Activated naive CD4-positive, alpha-beta T cell treated with anti-CD3 and anti-CD28 coated beads for 36 hours (primary cell): ENCODE data around the gene OPA3. TPM values are rescaled to one million over a fixed set of nuclear protein-coding genes. Genes with fewer than 3 reads are reported as not detected.

Experiments
- CTCF ChIA-PET: fragments of 350-600 bp; sonication (Branson Sonifier 250); formaldehyde crosslinking; loops from one replicate; lab custom pipeline; 2021; ENCODE audit warnings: antibody characterized with exemption; lab: Charles Lee
- DNase-seq: peaks from one replicate; pipeline ENCODE4 v3.0.0-alpha.2; 2020
- H3K27ac Mint-ChIP-seq: one replicate; pipeline ENCODE4 v1.8.0; 2021; ENCODE audit warnings: mild to moderate bottlenecking, mixed read lengths
- H3K27me3 Mint-ChIP-seq: one replicate; pipeline ENCODE4 v1.8.0; 2021; ENCODE audit warnings: low read depth, mixed read lengths
- H3K36me3 Mint-ChIP-seq: one replicate; pipeline ENCODE4 v1.8.0; 2021; ENCODE audit warnings: low read depth, mixed read lengths
- H3K4me1 Mint-ChIP-seq: one replicate; pipeline ENCODE4 v1.8.0; 2021; ENCODE audit warnings: low read depth, mixed read lengths
- H3K4me3 Mint-ChIP-seq: one replicate; pipeline ENCODE4 v1.8.0; 2021; ENCODE audit warnings: mild to moderate bottlenecking, moderate library complexity, mixed read lengths
- H3K9me3 Mint-ChIP-seq: one replicate; pipeline ENCODE4 v1.8.0; 2021; ENCODE audit warnings: mixed read lengths
- intact Hi-C: fragments of 100-400 bp; cut with micrococcal nuclease; formaldehyde crosslinking; loops from one replicate; pipeline ENCODE4 v1.15.1; 2023
- total RNA-seq, 2 experiments: library from RNA; stranded (reverse); gene quantifications; one replicate each; pipeline ENCODE4 v1.2.3, GENCODE V29; 2021

OPA3 gene
- total RNA-seq, 2 experiments from 2014 or later, result 12.4 to 12.7 TPM

GRCh38 chr19:45526971-45527370, 57.6 kb downstream of the OPA3 start:
- no peak overlapping the region for H3K27ac Mint-ChIP-seq
- CTCF ChIA-PET, result interaction anchor here (1.0 to 2.8 kb wide), 2 partner anchors 31 to 166 kb away, joined by 4 to 7 read pairs; partner anchors contain the start of gene QPCTL
- intact Hi-C loops, result no loop called here

GRCh38 chr19:45526143-45526542, 58.5 kb downstream of the OPA3 start:
- intact Hi-C loops, result no loop called here
- CTCF ChIA-PET, result interaction anchor here (2.8 kb wide), 1 partner anchor 32 kb away, joined by 7 read pairs; no protein-coding TSS in a partner anchor
- peaks cover 23% of the 10 kb centered on the region for H3K4me1 Mint-ChIP-seq
- peaks cover 20% of the 10 kb centered on the region for H3K36me3 Mint-ChIP-seq
- H3K27me3 Mint-ChIP-seq, result no peaks in the 10 kb centered on the region
- H3K27ac Mint-ChIP-seq, result peak overlapping the region; percentile 68
- DNase-seq, result no peak
- peaks cover under 1% of the 10 kb centered on the region for H3K9me3 Mint-ChIP-seq
- H3K4me3 Mint-ChIP-seq, result no peak overlapping the region

More at GRCh38 chr19:45526971-45527370, 57.6 kb downstream of the OPA3 start:
- Mint-ChIP-seq H3K9me3 (peaks cover 8% of the 10 kb centered on the region), H3K36me3 (peaks cover 20% of the 10 kb centered on the region), H3K4me1 (peaks cover 23% of the 10 kb centered on the region), H3K4me3 (no peak overlapping the region), H3K27me3 (no peaks in the 10 kb centered on the region)
- DNase-seq, result no peak

- H3K27ac Mint-ChIP-seq, result no peak overlapping the region
- H3K27me3 Mint-ChIP-seq, result no peaks in the 10 kb centered on the region
- no peak for DNase-seq
- CTCF ChIA-PET, result interaction anchor here (1.2 to 2.8 kb wide), 2 partner anchors 33 to 118 kb away, joined by 7 read pairs; no protein-coding TSS in a partner anchor
- no peaks in the 10 kb centered on the region for H3K9me3 Mint-ChIP-seq
- intact Hi-C loops, result no loop called here
- peaks cover 20% of the 10 kb centered on the region for H3K36me3 Mint-ChIP-seq
- H3K4me3 Mint-ChIP-seq, result no peak overlapping the region
- peaks cover 23% of the 10 kb centered on the region for H3K4me1 Mint-ChIP-seq
These were observed 60.0 kb downstream of the OPA3 start for GRCh38 chr19:45524575-45525129.

GRCh38 chr19:45523642-45524256, 60.9 kb downstream of the OPA3 start:
- intact Hi-C loops, result loop anchor here (1.0 kb wide), 6 partner anchors 16 to 169 kb away; partner anchors contain the start of genes QPCTL and VASP
- Mint-ChIP-seq H3K4me3 (no peak overlapping the region), H3K27me3 (no peaks in the 10 kb centered on the region), H3K9me3 (no peaks in the 10 kb centered on the region), H3K36me3 (peaks cover 20% of the 10 kb centered on the region), H3K4me1 (peaks cover 18% of the 10 kb centered on the region), H3K27ac (peak overlapping the region; percentile 55)
- peak; percentile 82 for DNase-seq
- CTCF ChIA-PET, result interaction anchor here (1.2 to 2.8 kb wide), 2 partner anchors 34 to 119 kb away, joined by 7 read pairs; no protein-coding TSS in a partner anchor

- H3K9me3 Mint-ChIP-seq, result no peaks in the 10 kb centered on the region
- H3K27me3 Mint-ChIP-seq, result no peaks in the 10 kb centered on the region
- peaks cover 29% of the 10 kb centered on the region for H3K36me3 Mint-ChIP-seq
- peak overlapping the region; percentile 68 for H3K27ac Mint-ChIP-seq
- H3K4me1 Mint-ChIP-seq, result peaks cover 11% of the 10 kb centered on the region
- CTCF ChIA-PET, result no interaction called here
- intact Hi-C loops, result no loop called here
- no peak for DNase-seq
- no peak overlapping the region for H3K4me3 Mint-ChIP-seq
These were observed 62.3 kb downstream of the OPA3 start for GRCh38 chr19:45522010-45522941.

- Mint-ChIP-seq H3K27me3 (no peaks in the 10 kb centered on the region), H3K27ac (peak overlapping the region; percentile 63), H3K9me3 (no peaks in the 10 kb centered on the region), H3K36me3 (peaks cover 14% of the 10 kb centered on the region), H3K4me1 (peaks cover 26% of the 10 kb centered on the region), H3K4me3 (no peak overlapping the region)
- intact Hi-C loops, result no loop called here
- CTCF ChIA-PET, result no interaction called here
- no peak for DNase-seq
These were observed 66.2 kb downstream of the OPA3 start for GRCh38 chr19:45518469-45518826.

GRCh38 chr19:45517641-45518468, 66.7 kb downstream of the OPA3 start:
- DNase-seq, result no peak
- Mint-ChIP-seq H3K9me3 (no peaks in the 10 kb centered on the region), H3K36me3 (peaks cover 15% of the 10 kb centered on the region), H3K4me1 (peaks cover 26% of the 10 kb centered on the region), H3K27ac (peak overlapping the region; percentile 63), H3K4me3 (no peak overlapping the region), H3K27me3 (no peaks in the 10 kb centered on the region)
- intact Hi-C loops, result no loop called here
- CTCF ChIA-PET, result no interaction called here

- no peak for DNase-seq
- Mint-ChIP-seq H3K27ac (no peak overlapping the region), H3K4me3 (no peak overlapping the region), H3K4me1 (peaks cover 29% of the 10 kb centered on the region), H3K36me3 (peaks cover 16% of the 10 kb centered on the region), H3K27me3 (no peaks in the 10 kb centered on the region), H3K9me3 (no peaks in the 10 kb centered on the region)
- intact Hi-C loops, result no loop called here
- CTCF ChIA-PET, result interaction anchor here (0.7 kb wide), 1 partner anchor 41 kb away, joined by 4 read pairs; no protein-coding TSS in a partner anchor
These were observed 67.4 kb downstream of the OPA3 start for GRCh38 chr19:45517238-45517637.

- peaks cover 39% of the 10 kb centered on the region for H3K4me1 Mint-ChIP-seq
- no peaks in the 10 kb centered on the region for H3K9me3 Mint-ChIP-seq
- peaks cover 16% of the 10 kb centered on the region for H3K36me3 Mint-ChIP-seq
- DNase-seq, result no peak
- no peak overlapping the region for H3K4me3 Mint-ChIP-seq
- peak overlapping the region; percentile 97 for H3K27ac Mint-ChIP-seq
- no peaks in the 10 kb centered on the region for H3K27me3 Mint-ChIP-seq
- intact Hi-C loops, result loop anchor here (1.0 kb wide), 1 partner anchor 9 kb away; the partner anchor contains the start of gene VASP
- CTCF ChIA-PET, result interaction anchor here (1.6 to 2.2 kb wide), 3 partner anchors 10 to 125 kb away, joined by 5 to 8 read pairs (median 7); no protein-coding TSS in a partner anchor
These were observed 68.7 kb downstream of the OPA3 start for GRCh38 chr19:45515807-45516401.

- peak; percentile 64 for DNase-seq
- intact Hi-C loops, result loop anchor here (1.0 kb wide), 1 partner anchor 8 kb away; the partner anchor contains the start of gene VASP
- H3K4me1 Mint-ChIP-seq, result peaks cover 47% of the 10 kb centered on the region
- no peaks in the 10 kb centered on the region for H3K27me3 Mint-ChIP-seq
- peak overlapping the region; percentile 97 for H3K27ac Mint-ChIP-seq
- H3K36me3 Mint-ChIP-seq, result peaks cover 16% of the 10 kb centered on the region
- CTCF ChIA-PET, result interaction anchor here (1.6 to 2.2 kb wide), 3 partner anchors 10 to 126 kb away, joined by 5 to 8 read pairs (median 7); no protein-coding TSS in a partner anchor
- no peak overlapping the region for H3K4me3 Mint-ChIP-seq
- no peaks in the 10 kb centered on the region for H3K9me3 Mint-ChIP-seq
These were observed 69.4 kb downstream of the OPA3 start for GRCh38 chr19:45515081-45515624.
